Activated T-cell treated with anti-CD3 and anti-CD28 coated beads for 24 hours (primary cell): ENCODE data around the gene ASCC1.

Source experiments
- DNase-seq: peaks from one replicate; pipeline ENCODE4 v3.0.0-alpha.2; 2020; ENCODE audit warnings: low read depth

The ASCC1 gene

GRCh38 chr10:72065439-72066025, 150.5 kb downstream of the ASCC1 start:
- no peak for DNase-seq

- no peak for DNase-seq
Observed at GRCh38 chr10:72063703-72064391, 152.2 kb downstream of the ASCC1 start.

GRCh38 chr10:72062832-72063702, 153.0 kb downstream of the ASCC1 start:
- DNase-seq = no peak

GRCh38 chr10:72062382-72062781, 153.7 kb downstream of the ASCC1 start:
- no peak for DNase-seq

GRCh38 chr10:72061930-72062329, 154.1 kb downstream of the ASCC1 start:
- DNase-seq = no peak

- DNase-seq = no peak
Observed at GRCh38 chr10:72061491-72061890, 154.6 kb downstream of the ASCC1 start.

- no peak for DNase-seq
Observed at GRCh38 chr10:72059843-72060822, 155.9 kb downstream of the ASCC1 start.

GRCh38 chr10:72058989-72059842, 156.9 kb downstream of the ASCC1 start:
- no peak for DNase-seq

GRCh38 chr10:72058347-72058898, 157.7 kb downstream of the ASCC1 start:
- no peak for DNase-seq

GRCh38 chr10:72056932-72057751, 158.9 kb downstream of the ASCC1 start:
- DNase-seq = no peak

GRCh38 chr10:72056113-72056512, 160.0 kb downstream of the ASCC1 start:
- no peak for DNase-seq

GRCh38 chr10:72053690-72054089, 162.4 kb downstream of the ASCC1 start:
- no peak for DNase-seq

- no peak for DNase-seq
Observed at GRCh38 chr10:72050873-72051272, 165.2 kb downstream of the ASCC1 start.

- no peak for DNase-seq
Observed at GRCh38 chr10:72049969-72050781, 165.9 kb downstream of the ASCC1 start.

- no peak for DNase-seq
Observed at GRCh38 chr10:72049472-72049871, 166.6 kb downstream of the ASCC1 start.

- DNase-seq = peak; percentile 86
Observed at GRCh38 chr10:72048450-72049124, 167.5 kb downstream of the ASCC1 start.
